ENCODE results near the gene APOBEC3F.
"Not testable (repeated sequence)": the region's sequence is repeated elsewhere in the genome, so short reads cannot be mapped to it uniquely, and the experiment has no call there.

DNA sequence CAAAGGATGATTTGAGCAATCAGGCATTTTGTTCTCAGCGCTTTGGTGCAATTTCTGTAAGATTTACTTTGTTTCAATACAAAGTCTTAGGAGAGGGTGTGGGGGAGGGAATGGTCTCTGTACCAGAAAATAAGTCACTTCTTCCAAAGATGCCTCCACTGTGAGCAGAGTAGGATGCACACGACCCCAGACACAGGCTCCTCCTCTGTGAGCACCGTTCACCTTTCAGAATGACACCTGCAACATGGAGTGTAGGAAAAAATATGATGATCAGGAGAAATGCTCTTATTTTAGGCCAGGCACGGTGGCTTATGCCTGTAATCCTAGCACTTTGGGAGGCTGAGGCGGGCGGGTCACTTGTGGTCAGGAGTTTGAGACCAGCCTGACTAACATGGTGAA lies 25.9 kb upstream of the APOBEC3F start:
- TF ChIP-seq, protein P1, sequence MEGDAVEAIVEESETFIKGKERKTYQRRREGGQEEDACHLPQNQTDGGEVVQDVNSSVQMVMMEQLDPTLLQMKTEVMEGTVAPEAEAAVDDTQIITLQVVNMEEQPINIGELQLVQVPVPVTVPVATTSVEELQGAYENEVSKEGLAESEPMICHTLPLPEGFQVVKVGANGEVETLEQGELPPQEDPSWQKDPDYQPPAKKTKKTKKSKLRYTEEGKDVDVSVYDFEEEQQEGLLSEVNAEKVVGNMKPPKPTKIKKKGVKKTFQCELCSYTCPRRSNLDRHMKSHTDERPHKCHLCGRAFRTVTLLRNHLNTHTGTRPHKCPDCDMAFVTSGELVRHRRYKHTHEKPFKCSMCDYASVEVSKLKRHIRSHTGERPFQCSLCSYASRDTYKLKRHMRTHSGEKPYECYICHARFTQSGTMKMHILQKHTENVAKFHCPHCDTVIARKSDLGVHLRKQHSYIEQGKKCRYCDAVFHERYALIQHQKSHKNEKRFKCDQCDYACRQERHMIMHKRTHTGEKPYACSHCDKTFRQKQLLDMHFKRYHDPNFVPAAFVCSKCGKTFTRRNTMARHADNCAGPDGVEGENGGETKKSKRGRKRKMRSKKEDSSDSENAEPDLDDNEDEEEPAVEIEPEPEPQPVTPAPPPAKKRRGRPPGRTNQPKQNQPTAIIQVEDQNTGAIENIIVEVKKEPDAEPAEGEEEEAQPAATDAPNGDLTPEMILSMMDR (conservative IDR thresholded peaks at IDR 0.05; ENCODE audit: low read length) = not testable (repeated sequence)
- TF ChIP-seq EZH2phosphoT487 (IDR thresholded peaks at IDR 0.05; ENCODE audit: borderline replicate concordance, low read depth, low read length) = not testable (repeated sequence)
